Fibroblast of lung (primary cell): Measurements from ENCODE around the gene MFSD12. TPM values are rescaled to one million over a fixed set of nuclear protein-coding genes. Genes with fewer than 3 reads are reported as not detected.
A peak's percentile ranks its signal among the peaks of the same experiment; 100 is the strongest.

Experiments used
- DNase-seq, 2 donors: peaks; one replicate each; pipeline versions ENCODE4 v3.0.0 to v3.0.0-alpha.2; 2010; ENCODE audit warnings: low read depth in 2 of 2
- H2AFZ ChIP-seq: 2 replicates; pipeline ENCODE4 v1.5.1; 2012; ENCODE audit warnings: low read length, control low read depth, inconsistent platforms
- H3K27ac ChIP-seq: 2 replicates; pipeline ENCODE4 v1.5.1; 2011; ENCODE audit warnings: low read length, control low read depth; ENCODE audit not compliant: insufficient read depth
- H3K27me3 ChIP-seq: 2 replicates; pipeline ENCODE4 v1.5.1; 2011; ENCODE audit warnings: mild to moderate bottlenecking, low read length; ENCODE audit not compliant: control insufficient read depth, insufficient read depth
- H3K36me3 ChIP-seq: 2 replicates; pipeline ENCODE4 v1.5.1; 2011; ENCODE audit warnings: low read length; ENCODE audit not compliant: control insufficient read depth, insufficient read depth
- H3K4me1 ChIP-seq: 2 replicates; pipeline ENCODE4 v1.5.1; 2011; ENCODE audit warnings: low read length; ENCODE audit not compliant: control insufficient read depth, insufficient read depth; ENCODE audit errors: extremely low read depth
- H3K4me2 ChIP-seq: 2 replicates; pipeline ENCODE4 v1.5.1; 2011; ENCODE audit warnings: low read length, control low read depth; ENCODE audit not compliant: insufficient read depth; ENCODE audit errors: extremely low read depth
- H3K4me3 ChIP-seq, 4 experiments: fragments of 200-600 bp in 1 of 4; sonication (generic) in 1 of 4; replicated peaks in 1 of 4; 2 replicates each; pipeline ENCODE4 v1.5.1; 2011 to 2016; ENCODE audit warnings: low read length in 4 of 4, low read depth in 3 of 4, mild to moderate bottlenecking in 3 of 4, control low read depth in 2 of 4, inconsistent platforms in 1 of 4, mixed read lengths in 1 of 4; ENCODE audit not compliant: insufficient read depth in 1 of 4; ENCODE audit errors: control extremely low read depth in 1 of 4
- H3K79me2 ChIP-seq: 2 replicates; pipeline ENCODE4 v1.5.1; 2012; ENCODE audit warnings: mild to moderate bottlenecking, low read length, inconsistent platforms; ENCODE audit not compliant: control insufficient read depth, insufficient read depth
- H3K9ac ChIP-seq: 2 replicates; pipeline ENCODE4 v1.5.1; 2011; ENCODE audit warnings: mild to moderate bottlenecking, low read length, control low read depth; ENCODE audit not compliant: insufficient read depth
- H3K9me3 ChIP-seq: 2 replicates; pipeline ENCODE4 v1.5.1; 2012; ENCODE audit warnings: low read depth, low read length; ENCODE audit not compliant: control insufficient read depth, insufficient read depth
- H4K20me1 ChIP-seq: 2 replicates; pipeline ENCODE4 v1.5.1; 2011; ENCODE audit warnings: low read length; ENCODE audit not compliant: control insufficient read depth, insufficient read depth; ENCODE audit errors: extremely low read depth
- CTCF ChIP-seq, 2 donors: IDR thresholded peaks in 1 of 2; conservative IDR thresholded peaks in 1 of 2; 1 replicate in 1 of 2; 2 replicates in 1 of 2; pipeline ENCODE4 v1.5.1; 2011 to 2012; ENCODE audit warnings: low read length in 2 of 2, control low read depth in 1 of 2, inconsistent platforms in 1 of 2, low read depth in 1 of 2, mild to moderate bottlenecking in 1 of 2
- EZH2 ChIP-seq: IDR thresholded peaks from 2 replicates; pipeline ENCODE4 v1.5.1; 2012; ENCODE audit warnings: low read length, control low read depth, mild to moderate bottlenecking; ENCODE audit errors: missing control alignments
- polyA plus RNA-seq, 2 donors: library from polyadenylated mRNA; depleted of rRNA in 1 of 2; stranded (reverse) in 1 of 2; unstranded in 1 of 2; fragments of >200 nt; gene quantifications; 2 replicates each; pipeline ENCODE4 v1.2.1, GENCODE V29; 2011 to 2012; ENCODE audit warnings: missing spikeins in 1 of 2
- total RNA-seq: library from RNA; depleted of rRNA; stranded (reverse); fragments of >200 nt; gene quantifications from 2 replicates; pipeline ENCODE4 v1.2.1, GENCODE V29; 2014

MFSD12 gene
- total and polyA plus RNA-seq, 2 donors (not counting 1 experiment from before 2014, with no cell fraction given), result 20.6 to 79.9 TPM

- Histone ChIP-seq H3K4me1 (peaks cover 2% of the 10 kb centered on the region), H2AFZ (peak within 1 kb of the TSS; percentile 98), H3K27me3 (no peaks in the 10 kb centered on the region), H3K79me2 (peaks cover 45% of the 10 kb centered on the region), H3K9ac (peak within 1 kb of the TSS; percentile 89), H3K4me3 (peak within 1 kb of the TSS; percentile 82 to 93 (median 86)), H4K20me1 (no peaks in the 10 kb centered on the region), H3K27ac (peak within 1 kb of the TSS; percentile 90), H3K9me3 (no peaks in the 10 kb centered on the region), H3K36me3 (peaks cover 9% of the 10 kb centered on the region), H3K4me2 (peak within 1 kb of the TSS; percentile 98)
- no peak for TF ChIP-seq EZH2
- no peak for TF ChIP-seq CTCF (conservative IDR thresholded peaks at IDR 0.05 in 1 of 2, IDR thresholded peaks at IDR 0.05 in 1 of 2; ENCODE audit: low read depth in 1 of 2, low read length in 2 of 2)
- DNase-seq, result peak; percentile 97 to 98
These were observed 51.6 kb downstream of the MFSD12 start, which contains the start of gene FZR1 for GRCh38 chr19:3505598-3506383. FZR1 (plus strand) TSS chr19:3506311; CDS start chr19:3522990, 16,679 bp downstream.

GRCh38 chr19:3504735-3505134, 52.7 kb downstream of the MFSD12 start:
- H3K4me2 ChIP-seq, result no peak overlapping the region

More at GRCh38 chr19:3504735-3505134, 52.7 kb downstream of the MFSD12 start:
- Histone ChIP-seq H3K4me1 (peaks cover 5% of the 10 kb centered on the region), H3K9me3 (no peaks in the 10 kb centered on the region), H3K27me3 (no peaks in the 10 kb centered on the region), H2AFZ (no peak overlapping the region), H3K79me2 (peaks cover 41% of the 10 kb centered on the region), H3K4me3 (no peak overlapping the region), H4K20me1 (no peaks in the 10 kb centered on the region), H3K27ac (no peak overlapping the region), H3K36me3 (peaks cover 6% of the 10 kb centered on the region), H3K9ac (no peak overlapping the region)
- DNase-seq, result no peak
- TF ChIP-seq EZH2, result no peak
- TF ChIP-seq CTCF (conservative IDR thresholded peaks at IDR 0.05 in 1 of 2, IDR thresholded peaks at IDR 0.05 in 1 of 2; ENCODE audit: low read depth in 1 of 2, low read length in 2 of 2), result no peak
